ENCODE data around the gene PHLPP1.

Gene PHLPP1

GRCh38 chr18:62944454-62944853 is 229.1 kb downstream of the PHLPP1 start:
- no peak for DNase-seq (ENCODE audit: low read depth)

- no peak for DNase-seq (ENCODE audit: low read depth)
These were observed 233.4 kb downstream of the PHLPP1 start for GRCh38 chr18:62948788-62949187.

GRCh38 chr18:62950246-62950645 is 234.9 kb downstream of the PHLPP1 start:
- no peak for DNase-seq (ENCODE audit: low read depth)

GRCh38 chr18:62952807-62953206 is 237.5 kb downstream of the PHLPP1 start:
- DNase-seq (ENCODE audit: low read depth): no peak

GRCh38 chr18:62953663-62954062 is 238.3 kb downstream of the PHLPP1 start:
- DNase-seq (ENCODE audit: low read depth): no peak

- DNase-seq (ENCODE audit: low read depth): no peak
These were observed 239.0 kb downstream of the PHLPP1 start for GRCh38 chr18:62954366-62954765.

GRCh38 chr18:62957885-62958472 is 242.6 kb downstream of the PHLPP1 start:
- DNase-seq (ENCODE audit: low read depth): no peak

- no peak for DNase-seq (ENCODE audit: low read depth)
These were observed 244.1 kb downstream of the PHLPP1 start for GRCh38 chr18:62959481-62959880.

GRCh38 chr18:62963507-62963906 is 248.2 kb downstream of the PHLPP1 start:
- DNase-seq (ENCODE audit: low read depth): no peak

- no peak for DNase-seq (ENCODE audit: low read depth)
These were observed 249.1 kb downstream of the PHLPP1 start for GRCh38 chr18:62964432-62964831.

- DNase-seq (ENCODE audit: low read depth): no peak
These were observed 251.7 kb downstream of the PHLPP1 start for GRCh38 chr18:62967089-62967488.

GRCh38 chr18:62973689-62974088 is 258.3 kb downstream of the PHLPP1 start:
- no peak for DNase-seq (ENCODE audit: low read depth)

GRCh38 chr18:62974388-62974787 is 259.0 kb downstream of the PHLPP1 start:
- DNase-seq (ENCODE audit: low read depth): no peak

GRCh38 chr18:62974928-62975675 is 259.8 kb downstream of the PHLPP1 start:
- no peak for DNase-seq (ENCODE audit: low read depth)

GRCh38 chr18:62975785-62976184 is 260.4 kb downstream of the PHLPP1 start:
- DNase-seq (ENCODE audit: low read depth): no peak

GRCh38 chr18:62976227-62976626 is 260.9 kb downstream of the PHLPP1 start:
- DNase-seq (ENCODE audit: low read depth): no peak

- no peak for DNase-seq (ENCODE audit: low read depth)
These were observed 262.2 kb downstream of the PHLPP1 start for GRCh38 chr18:62977512-62977911.

- DNase-seq (ENCODE audit: low read depth): no peak
These were observed 263.1 kb downstream of the PHLPP1 start for GRCh38 chr18:62978251-62979049.

- peak; percentile 66 for DNase-seq (ENCODE audit: low read depth)
These were observed 263.8 kb downstream of the PHLPP1 start for GRCh38 chr18:62979176-62979575.

GRCh38 chr18:62979900-62980299 is 264.6 kb downstream of the PHLPP1 start:
- no peak for DNase-seq (ENCODE audit: low read depth)

- DNase-seq (ENCODE audit: low read depth): no peak
These were observed 266.2 kb downstream of the PHLPP1 start for GRCh38 chr18:62981566-62981965.

- DNase-seq (ENCODE audit: low read depth): peak; percentile 21
These were observed 267.4 kb downstream of the PHLPP1 start for GRCh38 chr18:62982600-62983251.

Measured in GM04504 (cell line).